ENCODE measurements around the gene MORN1.

- TF ChIP-seq POLR2A (IDR thresholded peaks at IDR 0.05; ENCODE audit: low read depth, low read length), result no peak
- TF ChIP-seq BHLHE40 (IDR thresholded peaks at IDR 0.05; ENCODE audit: low read depth, low read length), result no peak
- no peak for TF ChIP-seq CTCF (conservative IDR thresholded peaks at IDR 0.05; ENCODE audit: low read depth, low read length)
- TF ChIP-seq CEBPB (IDR thresholded peaks at IDR 0.05; ENCODE audit: low read depth, low read length), result no peak
- no peak for TF ChIP-seq MAZ (IDR thresholded peaks at IDR 0.05; ENCODE audit: borderline replicate concordance, low read depth, low read length)
- no peak for TF ChIP-seq MAFK (IDR thresholded peaks at IDR 0.05; ENCODE audit: low read depth, low read length)
- no peak for TF ChIP-seq NFE2L2 (IDR thresholded peaks at IDR 0.05; ENCODE audit: low read depth, low read length)
- no peak for TF ChIP-seq USF2 (IDR thresholded peaks at IDR 0.05; ENCODE audit: low read depth, low read length)
Observed at GRCh38 chr1:2318314-2319278, 72.8 kb downstream of the MORN1 start.

All from IMR-90 (cell line).